GM18508 (cell line): ENCODE results near the gene RAET1G.
"Not testable (repeated sequence)": the region's sequence is repeated elsewhere in the genome, so short reads cannot be mapped to it uniquely, and the experiment has no call there.

Source experiments
- ATAC-seq: cut with Tn5 transposase; IDR thresholded peaks from one replicate; pipeline ENCODE4 v1.9.1; 2021; ENCODE audit warnings: moderate number of reproducible peaks; ENCODE audit not compliant: insufficient read depth, unreplicated experiment

The RAET1G gene

GRCh38 chr6:149954328-149954983 lies 31.5 kb upstream of the RAET1G start:
- not testable (repeated sequence) for ATAC-seq

DNA sequence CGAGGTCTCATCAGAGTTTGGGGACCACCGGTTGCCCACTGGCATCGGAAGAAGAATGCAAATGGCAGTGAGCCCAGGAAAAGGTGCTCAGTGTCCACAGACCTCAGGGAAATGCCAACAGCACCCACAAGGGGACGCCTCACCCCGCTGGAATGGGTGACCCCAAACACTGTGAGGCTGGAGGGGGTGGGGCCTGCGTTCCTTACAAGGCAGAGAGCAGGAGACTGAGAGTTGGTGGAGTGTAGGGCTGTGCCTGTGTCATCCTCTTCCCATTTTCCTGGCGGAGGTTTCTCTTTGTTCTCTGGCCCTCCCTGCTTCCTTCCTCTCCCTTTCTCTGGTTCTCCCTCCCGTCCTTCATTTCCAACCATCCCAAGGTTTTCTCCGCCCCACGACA lies 31.0 kb upstream of the RAET1G start:
- ATAC-seq, result not testable (repeated sequence)

- ATAC-seq, result not testable (repeated sequence)
Measured at GRCh38 chr6:149953390-149953789, 30.5 kb upstream of the RAET1G start.

DNA sequence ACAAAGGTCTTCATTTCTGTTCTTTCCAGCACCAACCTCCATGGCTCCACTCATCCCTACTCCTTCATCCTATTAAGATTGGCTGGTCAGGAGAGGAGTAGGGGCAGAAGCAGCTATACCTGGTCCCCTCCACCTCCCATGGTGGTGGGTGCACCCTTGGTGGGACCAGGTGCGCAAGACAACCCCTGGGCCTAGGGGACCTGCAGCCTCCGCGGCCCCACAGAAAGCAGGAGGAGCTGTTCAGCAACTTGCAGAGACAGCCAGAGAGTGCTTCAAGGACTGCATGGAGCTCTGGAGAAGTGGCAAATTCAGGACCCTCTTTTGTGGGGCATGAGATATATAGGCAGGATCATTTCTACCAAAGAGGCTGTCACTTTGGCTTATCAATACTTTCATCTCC lies 28.7 kb upstream of the RAET1G start:
- no peak for ATAC-seq

DNA sequence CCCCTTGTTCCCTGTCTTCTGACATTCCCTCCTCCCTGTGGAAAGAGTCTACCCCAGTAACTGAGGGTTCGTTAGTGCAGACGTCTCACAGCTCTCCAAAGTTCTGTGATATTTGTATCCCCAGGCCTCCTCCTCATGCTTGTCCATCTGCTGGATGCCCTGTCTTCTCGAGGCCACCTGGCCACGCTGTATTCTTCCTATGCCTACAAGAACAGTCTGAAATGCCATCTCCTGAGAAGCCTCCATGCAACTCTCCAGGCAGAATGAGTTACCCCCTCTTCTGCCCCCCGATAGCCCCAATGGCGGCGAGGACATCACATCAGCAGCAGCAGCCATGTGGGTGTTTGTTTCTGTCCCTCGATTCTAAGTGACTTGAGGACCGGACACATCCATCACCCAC lies 28.2 kb upstream of the RAET1G start:
- ATAC-seq, result no peak

DNA sequence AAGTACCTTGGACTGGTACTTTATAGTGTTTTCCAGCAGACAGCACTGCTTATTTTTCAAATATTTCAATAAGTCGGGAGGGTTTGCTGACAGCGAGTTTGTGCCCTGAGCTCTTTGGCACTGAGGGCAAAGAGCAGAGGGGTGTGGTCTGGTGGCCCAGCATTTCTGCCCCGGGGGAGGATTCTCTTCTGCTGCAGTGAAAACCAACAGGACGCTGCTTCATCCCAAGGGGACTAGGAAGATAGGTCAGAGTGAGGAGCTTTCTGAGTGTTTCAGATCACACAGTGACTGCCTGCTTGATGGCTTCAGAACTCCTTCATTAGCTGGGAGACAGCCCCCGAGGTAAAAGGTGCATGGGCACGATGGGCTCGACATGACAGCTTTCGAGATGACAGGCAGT lies 27.5 kb upstream of the RAET1G start:
- ATAC-seq, result no peak

GRCh38 chr6:149948616-149949015 lies 25.7 kb upstream of the RAET1G start:
- ATAC-seq, result no peak

GRCh38 chr6:149948011-149948410 lies 25.1 kb upstream of the RAET1G start:
- no peak for ATAC-seq

DNA sequence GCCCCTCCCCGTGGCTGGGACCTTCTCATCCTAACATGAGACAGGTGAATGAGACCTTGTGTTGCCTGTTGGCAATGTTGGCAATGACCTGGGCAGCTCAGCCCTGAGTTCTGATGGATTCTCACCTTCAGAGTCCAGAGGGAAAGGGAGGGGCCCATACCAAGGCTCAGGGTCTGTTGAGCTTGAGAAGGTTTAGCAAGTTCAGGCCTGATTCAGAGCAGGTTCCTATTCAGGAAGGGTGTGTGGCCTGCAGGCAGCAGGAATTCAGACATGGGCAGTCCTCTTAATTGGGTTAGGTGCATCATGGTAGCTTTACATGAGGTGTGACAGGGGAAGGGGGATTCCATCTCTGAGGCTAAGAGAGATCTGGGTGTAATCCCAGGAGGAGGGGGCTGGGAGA lies 24.6 kb upstream of the RAET1G start:
- ATAC-seq, result not testable (repeated sequence)

GRCh38 chr6:149946631-149947030 lies 23.7 kb upstream of the RAET1G start:
- ATAC-seq, result not testable (repeated sequence)

GRCh38 chr6:149945276-149945675 lies 22.4 kb upstream of the RAET1G start:
- not testable (repeated sequence) for ATAC-seq

DNA sequence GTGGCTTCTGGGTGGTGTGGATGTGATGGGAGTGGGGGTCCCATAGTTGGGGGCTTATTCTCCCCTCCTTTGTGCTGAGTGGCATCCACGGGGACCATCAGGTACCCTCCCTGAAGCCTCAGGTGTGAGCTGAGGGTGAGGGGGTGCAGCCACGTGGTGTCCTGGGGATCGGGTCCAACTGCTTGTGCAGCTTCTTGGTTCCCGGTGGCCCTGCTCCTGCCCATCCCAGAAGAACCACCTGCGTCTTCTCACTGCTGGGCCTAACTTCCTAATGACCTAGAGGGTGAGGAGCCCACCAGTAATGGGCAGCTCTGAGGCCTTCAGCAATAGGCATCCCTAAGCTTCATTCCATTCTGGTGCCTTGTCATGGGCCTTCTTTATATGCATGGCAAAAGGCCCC lies 20.4 kb upstream of the RAET1G start:
- not testable (repeated sequence) for ATAC-seq

DNA sequence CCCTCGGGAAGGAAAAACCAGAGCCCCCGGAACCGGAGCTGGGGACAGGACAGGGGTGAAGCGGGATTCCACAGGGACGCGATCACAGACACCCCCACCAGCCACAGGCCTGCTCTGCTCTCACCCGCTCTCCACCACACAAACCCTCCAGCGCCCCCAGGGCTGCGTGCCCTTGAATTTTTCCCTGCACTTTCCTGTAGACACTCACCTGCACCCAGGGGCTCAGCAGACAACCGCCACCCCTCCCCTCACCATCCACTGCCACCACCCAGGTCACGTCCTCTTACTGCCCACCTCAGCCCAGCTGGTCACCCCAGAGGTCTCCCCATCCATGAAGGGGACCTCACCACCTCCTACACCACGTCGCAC lies 19.5 kb upstream of the RAET1G start:
- ATAC-seq, result no peak

GRCh38 chr6:149941583-149942460 lies 18.9 kb upstream of the RAET1G start, which contains the start of gene ULBP2:
TSS of gene ULBP2 (plus strand) at chr6:149942014. CDS start at chr6:149942073, 59 bp downstream.
- ATAC-seq, result no peak

GRCh38 chr6:149940672-149940982 lies 17.7 kb upstream of the RAET1G start:
- no peak for ATAC-seq

- no peak for ATAC-seq
Measured at GRCh38 chr6:149939909-149940671, 17.2 kb upstream of the RAET1G start.

DNA sequence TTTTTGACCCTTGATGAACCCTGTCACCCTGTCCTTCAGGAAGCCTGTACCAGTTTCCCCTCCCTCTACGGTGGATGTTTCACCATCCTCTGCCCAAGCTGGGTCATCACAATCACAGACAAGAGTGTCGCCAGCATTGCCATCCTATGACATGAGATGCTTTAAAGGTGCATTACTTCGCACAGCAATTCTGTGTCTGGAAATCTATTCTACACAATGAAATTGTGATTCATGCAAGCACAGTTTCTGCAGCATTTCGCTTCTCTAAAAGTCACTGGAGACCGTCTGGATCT lies 16.4 kb upstream of the RAET1G start:
- ATAC-seq, result no peak

DNA sequence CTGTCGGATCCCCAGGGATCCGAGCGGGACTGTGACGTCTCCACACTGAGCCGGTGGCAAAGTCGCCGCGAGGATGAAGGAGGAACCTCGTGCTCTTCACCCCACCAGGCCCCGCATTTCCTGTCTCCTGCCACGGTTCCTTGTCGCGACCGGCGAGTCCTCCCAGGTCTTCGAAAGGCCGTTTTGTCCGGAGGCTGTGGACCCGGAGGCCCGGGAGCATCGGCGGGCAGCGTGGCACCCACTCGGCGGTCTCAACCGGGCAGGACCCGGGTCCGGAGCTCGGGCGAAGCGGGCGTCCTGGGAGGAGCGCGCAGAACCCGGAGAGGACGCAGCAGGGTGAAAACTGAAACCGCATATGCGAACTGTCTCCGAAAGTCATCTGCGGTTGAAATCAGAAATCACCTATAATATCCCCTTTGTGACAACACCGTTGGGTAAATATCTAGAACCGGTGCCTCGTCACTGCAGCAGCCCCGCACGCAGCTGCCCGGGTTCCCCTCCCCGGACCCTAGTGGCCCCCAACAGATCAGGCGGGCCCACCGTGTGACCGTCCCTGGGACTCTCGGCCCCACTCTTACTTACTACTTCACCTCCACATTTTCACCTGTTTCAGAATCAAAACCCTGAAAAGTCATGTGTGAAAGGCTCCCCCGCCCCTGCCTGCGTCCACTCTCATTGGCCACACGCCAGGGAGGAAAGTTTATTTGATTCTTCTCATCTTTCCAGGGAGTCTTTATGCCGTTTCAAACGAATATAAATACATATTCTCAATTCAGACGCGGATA lies 15.8 kb upstream of the RAET1G start:
- no peak for ATAC-seq

GRCh38 chr6:149938013-149938570 lies 15.2 kb upstream of the RAET1G start:
- not testable (repeated sequence) for ATAC-seq

DNA sequence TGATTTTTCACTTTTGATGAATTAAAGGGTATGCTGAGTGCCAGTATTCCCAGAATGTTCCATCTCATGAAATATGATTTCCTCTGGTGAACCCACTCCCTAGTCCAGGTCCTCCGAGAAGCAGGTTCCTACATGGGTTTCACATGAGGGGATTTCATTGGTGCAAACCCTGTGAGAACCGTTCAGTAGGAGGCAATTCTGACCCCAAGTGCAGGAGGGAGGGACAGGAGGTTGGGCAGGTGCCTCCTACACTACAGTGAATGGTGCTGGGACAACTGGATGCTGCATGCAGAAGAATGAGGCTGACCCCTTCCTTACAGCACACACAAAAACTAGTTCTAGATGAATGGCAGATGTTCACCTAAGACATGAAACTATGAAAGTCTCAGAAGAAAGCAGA lies 13.8 kb upstream of the RAET1G start:
- no peak for ATAC-seq
